GM21528 (cell line): ENCODE data around the gene TMEM208.

Source experiments
- ATAC-seq: cut with Tn5 transposase; IDR thresholded peaks from one replicate; pipeline ENCODE4 v1.9.1; 2021; ENCODE audit warnings: mild to moderate bottlenecking, moderate library complexity; ENCODE audit not compliant: unreplicated experiment, low FRiP score

The TMEM208 gene

GRCh38 chr16:67207249-67208091 lies 19.5 kb upstream of the TMEM208 start:
- ATAC-seq = no peak

GRCh38 chr16:67208154-67208896 lies 18.6 kb upstream of the TMEM208 start:
- no peak for ATAC-seq

- no peak for ATAC-seq
Measured at GRCh38 chr16:67209565-67209964, 17.4 kb upstream of the TMEM208 start.

DNA sequence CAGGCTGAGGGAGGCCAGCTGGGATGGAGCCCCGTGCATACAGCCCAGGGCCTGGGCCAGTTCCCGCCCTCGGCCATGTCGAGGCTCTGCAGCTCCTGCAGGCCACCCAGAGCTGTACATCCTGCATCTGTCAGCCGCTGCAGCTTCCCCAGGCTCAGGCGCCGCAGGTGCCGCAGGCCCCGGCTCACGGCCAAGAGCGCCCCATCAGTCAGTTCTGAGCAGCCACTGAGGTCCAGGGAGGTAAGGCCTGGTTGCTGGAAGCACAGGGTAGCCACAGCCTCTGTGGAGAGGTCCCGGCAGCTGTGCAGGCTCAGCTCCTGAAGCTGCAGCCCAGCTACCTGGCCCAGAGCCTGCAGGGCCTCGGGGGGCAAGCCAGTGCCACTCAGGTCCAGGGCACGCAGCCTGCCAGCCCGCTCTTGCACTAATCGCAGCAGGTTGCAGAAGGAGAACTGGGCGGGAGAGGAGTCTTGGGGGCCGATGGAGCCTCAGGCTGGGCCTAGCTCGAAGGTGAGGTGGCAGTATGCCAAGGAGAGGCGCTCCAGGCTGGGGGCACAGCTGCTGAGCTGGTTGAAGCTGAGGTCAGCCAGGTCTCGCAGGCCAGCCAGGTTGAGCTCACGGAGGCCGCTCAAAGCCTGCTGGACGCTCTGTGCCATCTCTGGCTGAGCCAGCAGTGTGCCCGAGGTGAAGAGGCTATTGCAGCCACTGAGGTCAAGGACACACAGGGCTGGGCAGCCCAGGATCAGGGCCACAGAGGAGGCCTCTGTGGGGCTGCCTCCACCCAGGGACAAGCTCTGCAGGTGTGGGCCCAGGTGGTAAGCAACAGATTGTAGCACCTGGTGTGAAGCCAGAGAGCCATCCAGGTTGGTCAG lies 16.6 kb upstream of the TMEM208 start:
- no peak for ATAC-seq

- no peak for ATAC-seq
Measured at GRCh38 chr16:67211674-67212073, 15.3 kb upstream of the TMEM208 start.

DNA sequence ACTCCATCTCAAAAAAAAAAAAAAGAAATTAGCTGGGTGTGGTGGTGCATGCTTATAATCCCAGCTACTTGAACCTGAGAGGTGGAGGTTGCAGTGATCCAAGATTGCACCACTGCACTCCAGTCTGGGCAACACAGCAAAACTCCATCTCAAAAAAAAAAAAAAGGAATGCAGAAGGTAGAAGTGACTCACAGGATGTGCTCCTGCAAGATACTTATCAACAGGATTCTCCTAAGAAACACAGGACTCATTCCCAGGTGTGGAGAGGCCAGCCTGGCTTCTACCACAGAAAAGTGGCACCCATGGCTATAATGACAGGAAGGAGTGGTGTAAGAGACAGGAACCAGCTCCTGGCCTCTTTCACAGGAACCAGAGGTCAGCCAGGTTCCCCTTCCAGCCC lies 14.2 kb upstream of the TMEM208 start:
- ATAC-seq = no peak

DNA sequence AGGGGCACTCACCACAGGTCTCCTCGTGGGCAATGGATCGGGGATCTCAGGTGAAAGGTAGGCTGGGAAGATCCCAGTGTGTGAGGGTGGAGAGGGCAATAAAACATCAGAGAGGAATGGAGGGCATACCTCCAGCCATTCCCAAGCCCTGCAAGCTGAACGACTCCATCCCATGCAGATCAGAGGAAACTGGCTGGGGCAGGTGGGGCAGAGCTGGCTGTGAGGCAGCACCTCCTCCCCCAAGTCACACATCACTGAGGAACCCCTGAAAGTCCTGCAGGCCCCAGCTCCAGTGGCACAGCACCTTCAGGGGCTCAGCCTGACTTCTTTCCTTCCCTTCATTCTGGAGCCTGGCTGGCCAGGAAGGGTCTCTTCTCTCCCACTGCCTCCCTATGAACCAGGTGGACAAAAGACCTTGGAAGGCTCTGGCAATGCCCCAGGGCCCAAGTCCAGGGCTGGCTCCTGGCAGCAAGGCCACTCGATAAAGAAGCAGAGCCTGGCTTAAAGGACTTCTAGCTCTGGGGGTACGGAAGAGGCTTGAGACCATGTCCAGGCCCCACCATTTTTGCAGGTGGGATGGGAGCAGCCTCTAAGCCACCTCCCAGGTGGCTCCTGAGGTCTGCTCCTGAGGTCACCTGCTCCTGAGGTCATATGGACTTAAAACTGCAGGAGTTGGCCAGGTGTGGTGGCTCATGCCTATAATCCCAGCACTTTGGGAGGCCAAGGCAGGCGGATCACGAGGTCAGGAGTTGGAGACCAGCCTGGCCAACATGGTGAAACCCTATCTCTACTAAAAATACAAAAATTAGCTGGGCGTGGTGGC lies 13.5 kb upstream of the TMEM208 start:
- ATAC-seq = no peak

DNA sequence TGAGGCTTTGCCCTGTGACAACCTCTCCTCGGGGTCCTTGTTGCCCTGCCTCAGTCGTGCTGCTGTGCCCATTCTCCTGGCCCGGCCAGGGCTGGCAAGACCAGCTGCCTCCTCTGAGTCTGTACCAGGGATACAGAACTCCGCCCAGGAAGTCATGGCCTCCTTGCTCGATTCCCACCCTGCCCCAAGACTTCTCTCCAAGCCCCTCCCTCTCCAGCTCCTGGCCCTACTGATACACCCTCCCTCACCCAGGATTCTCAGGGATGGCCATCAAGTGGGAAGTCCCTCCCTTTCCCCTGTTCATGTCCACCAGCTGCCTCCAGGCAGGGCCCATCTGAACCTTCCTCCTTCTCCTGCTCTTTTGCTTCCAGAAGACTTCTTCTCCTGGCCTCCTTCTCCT lies 11.2 kb upstream of the TMEM208 start:
- no peak for ATAC-seq

- ATAC-seq = no peak
Measured at GRCh38 chr16:67216612-67217490, 10.1 kb upstream of the TMEM208 start.

GRCh38 chr16:67223992-67224391 lies 2.9 kb upstream of the TMEM208 start:
- no peak for ATAC-seq

DNA sequence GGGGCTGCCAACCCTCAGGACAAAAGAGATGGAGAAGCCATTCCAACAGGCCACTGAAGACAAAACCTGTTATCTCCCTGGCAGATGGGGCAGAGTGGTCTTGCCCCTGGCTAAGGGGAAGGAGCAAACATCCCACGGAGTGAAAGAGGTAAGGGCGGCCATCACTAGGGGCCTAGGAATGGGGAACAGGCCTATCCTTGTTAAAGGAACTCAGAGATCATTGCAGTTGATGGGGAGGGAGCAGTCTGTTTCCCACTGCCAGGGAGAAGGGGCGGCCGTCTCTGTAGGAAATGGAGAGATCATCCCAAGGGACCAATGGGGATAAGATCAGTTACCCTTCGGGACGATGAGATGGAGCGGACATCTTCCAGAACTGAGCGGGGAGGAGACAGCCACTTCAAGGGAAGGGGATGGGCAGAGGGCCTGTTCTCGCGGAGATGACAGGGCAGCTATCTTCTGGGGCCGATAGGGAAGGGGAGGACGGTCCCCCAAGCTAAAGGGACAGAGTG lies 581 bp upstream of the TMEM208 start:
- no peak for ATAC-seq

DNA sequence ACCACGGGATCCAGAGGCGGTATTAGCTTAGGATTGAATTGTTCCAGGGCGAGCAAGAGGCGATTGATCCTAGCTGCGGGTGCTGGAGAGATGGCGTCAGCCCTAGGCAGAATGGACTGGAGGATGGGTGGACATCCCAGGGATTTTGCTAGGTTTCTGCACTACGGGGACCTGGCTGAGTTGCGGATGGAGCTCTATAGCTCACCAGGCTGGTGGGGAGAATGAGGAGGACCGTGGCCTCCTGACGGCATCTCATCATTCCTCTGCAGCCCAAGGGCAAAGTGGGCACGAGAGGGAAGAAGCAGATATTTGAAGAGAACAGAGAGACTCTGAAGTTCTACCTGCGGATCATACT lies 614 bp downstream of the TMEM208 start:
- ATAC-seq = no peak

GRCh38 chr16:67228034-67228785 lies 1.3 kb downstream of the TMEM208 start:
- no peak for ATAC-seq

GRCh38 chr16:67228905-67229304 lies 2.0 kb downstream of the TMEM208 start:
- ATAC-seq = no peak

GRCh38 chr16:67229906-67230808 lies 3.2 kb downstream of the TMEM208 start:
- no peak for ATAC-seq

GRCh38 chr16:67230809-67231660 lies 4.1 kb downstream of the TMEM208 start:
- no peak for ATAC-seq
